Endometrial microvascular endothelial cells (primary cell): Measurements from ENCODE around the gene JAK1. TPM values are rescaled to one million over a fixed set of nuclear protein-coding genes. Genes with fewer than 3 reads are reported as not detected.

Experiments
- in situ Hi-C: cut with HindIII; loops from 2 replicates; pipeline ENCODE4 v1.10.0; 2017; ENCODE audit warnings: low sequenced_read_pairs, low pct_unique_long_range_greater_than_20kb; ENCODE audit errors: inconsistent ontology term
- total RNA-seq: library from RNA; depleted of rRNA; stranded (reverse); fragments of >200 nt; gene quantifications from one replicate; pipeline ENCODE4 v1.2.3, GENCODE V29; 2015; ENCODE audit errors: inconsistent ontology term

JAK1 gene
- total RNA-seq, 1 donor from 2014 or later, result 245 TPM

DNA sequence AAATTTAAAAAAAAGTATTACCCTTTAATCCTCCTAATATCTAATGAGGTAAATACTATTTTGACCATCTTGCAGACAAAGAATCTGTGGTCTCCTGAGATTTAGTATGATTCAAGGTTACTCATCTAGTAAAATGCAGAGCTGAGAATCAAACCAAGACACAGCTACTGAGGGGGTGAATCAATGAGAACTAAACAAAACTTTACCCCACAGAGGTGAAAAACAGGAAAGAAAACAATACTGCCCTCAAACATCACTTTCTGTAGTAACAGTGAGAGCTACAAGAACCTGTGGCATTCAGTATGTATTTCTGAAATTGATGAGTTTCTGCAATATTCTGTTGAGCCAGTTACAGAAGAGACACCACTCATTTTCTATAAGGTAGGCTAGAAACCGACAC is 85.1 kb downstream of the JAK1 start:
- in situ Hi-C loops, result no loop called here

DNA sequence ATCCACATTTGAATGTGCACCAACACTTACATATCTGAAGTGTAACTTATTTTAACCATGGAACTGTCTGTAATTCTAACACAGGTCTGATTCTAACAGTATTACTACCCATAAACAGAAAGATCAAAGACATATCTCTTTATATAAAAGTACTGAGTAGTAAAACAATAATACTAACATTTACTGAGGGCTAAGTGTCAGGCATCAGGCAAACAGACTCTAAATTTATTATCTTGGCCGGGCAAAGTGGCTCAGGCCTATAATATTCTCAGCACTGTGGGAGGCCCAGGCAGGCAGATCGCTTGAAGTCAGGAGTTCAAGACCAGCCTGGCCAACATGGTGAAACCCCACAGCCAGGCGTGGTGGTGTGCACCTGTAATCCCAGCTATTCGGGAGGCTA is 85.9 kb downstream of the JAK1 start:
- in situ Hi-C loops, result no loop called here

DNA sequence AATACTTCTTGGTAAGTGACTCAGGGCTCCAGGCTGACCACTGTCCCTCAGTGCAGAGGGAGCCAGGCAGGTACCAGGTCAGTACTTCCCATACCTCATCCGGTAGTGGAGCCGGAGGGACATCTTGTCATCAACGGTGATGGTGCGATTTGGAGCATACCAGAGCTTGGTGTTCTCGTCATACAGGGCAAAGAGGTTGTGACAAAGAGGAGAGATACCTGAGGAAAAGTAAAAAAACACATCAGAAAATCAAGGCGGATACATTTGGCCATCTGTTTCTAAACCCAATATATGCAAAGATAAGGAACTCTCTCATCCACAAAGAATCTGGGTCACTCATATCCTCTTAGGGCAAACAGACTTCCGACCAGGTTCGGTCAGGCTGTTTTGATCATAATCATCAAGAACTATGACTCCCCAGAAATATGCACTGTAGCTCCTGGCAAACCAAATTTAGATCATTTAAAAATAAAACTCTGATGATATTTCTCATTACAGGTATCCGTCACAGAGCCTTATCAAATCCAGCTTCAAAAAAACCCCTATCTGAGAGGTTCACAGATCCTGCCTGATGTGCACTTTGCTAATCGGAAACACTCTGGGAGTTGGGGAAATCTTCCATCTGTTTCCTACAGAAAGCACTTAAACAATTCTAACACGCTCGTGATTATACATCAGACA is 87.3 kb downstream of the JAK1 start:
- in situ Hi-C loops, result no loop called here

DNA sequence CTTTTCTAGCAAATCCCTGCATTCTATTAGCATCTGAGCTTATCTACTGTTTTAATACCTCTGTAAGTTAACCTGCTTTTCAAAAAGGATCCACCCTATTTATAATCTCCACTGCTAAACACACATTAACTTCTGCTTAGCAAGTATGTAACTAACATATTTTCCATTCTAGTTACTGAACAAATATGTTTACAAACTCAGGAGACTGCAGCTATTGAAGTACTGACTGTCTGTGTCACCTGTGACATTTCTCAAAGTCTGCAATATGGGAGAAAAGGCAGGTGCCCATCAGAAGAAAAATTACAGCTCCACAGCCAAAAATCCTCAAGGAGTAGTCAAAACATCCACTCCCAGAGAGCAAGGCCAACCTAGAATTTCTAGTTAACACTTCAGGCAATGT is 88.3 kb downstream of the JAK1 start:
- in situ Hi-C loops, result no loop called here

DNA sequence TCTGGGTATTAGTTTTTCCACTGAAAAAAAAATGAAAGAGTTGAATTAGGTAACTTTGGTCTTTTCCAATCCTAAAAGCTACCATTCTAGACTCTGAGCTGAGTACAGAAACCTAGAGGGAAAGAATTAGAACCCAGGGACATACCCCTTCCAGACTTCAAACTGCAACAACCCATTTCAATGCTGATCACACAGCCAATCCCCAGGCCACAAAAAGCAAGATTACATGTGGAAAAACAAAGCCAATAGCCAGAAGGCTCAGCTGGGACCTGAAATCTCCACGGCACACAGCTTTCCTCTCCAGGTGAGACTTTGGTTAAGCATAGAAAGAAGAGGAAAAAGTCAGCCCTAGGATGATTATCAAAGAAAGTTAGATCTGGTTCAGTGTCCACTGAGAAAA is 88.8 kb downstream of the JAK1 start:
- in situ Hi-C loops, result no loop called here

DNA sequence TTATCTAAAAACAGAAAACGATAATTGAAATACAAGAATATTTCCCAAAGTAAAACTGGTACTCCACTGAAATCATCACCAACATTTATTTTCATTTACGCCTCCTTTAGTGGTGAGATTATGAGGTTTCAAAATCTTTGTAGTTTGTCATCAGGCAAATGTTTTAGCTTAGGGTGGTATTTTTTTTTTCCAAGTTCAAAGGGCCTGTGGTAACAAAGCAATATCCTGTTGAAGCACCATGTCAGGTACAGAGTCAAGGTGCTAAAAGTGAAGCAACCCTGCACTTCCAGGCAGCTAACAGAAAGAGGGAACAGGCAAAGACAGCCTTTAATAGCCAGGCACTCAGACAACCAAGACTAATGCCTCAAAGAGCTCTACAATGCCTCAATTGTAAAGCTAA is 89.2 kb downstream of the JAK1 start:
- in situ Hi-C loops, result no loop called here

DNA sequence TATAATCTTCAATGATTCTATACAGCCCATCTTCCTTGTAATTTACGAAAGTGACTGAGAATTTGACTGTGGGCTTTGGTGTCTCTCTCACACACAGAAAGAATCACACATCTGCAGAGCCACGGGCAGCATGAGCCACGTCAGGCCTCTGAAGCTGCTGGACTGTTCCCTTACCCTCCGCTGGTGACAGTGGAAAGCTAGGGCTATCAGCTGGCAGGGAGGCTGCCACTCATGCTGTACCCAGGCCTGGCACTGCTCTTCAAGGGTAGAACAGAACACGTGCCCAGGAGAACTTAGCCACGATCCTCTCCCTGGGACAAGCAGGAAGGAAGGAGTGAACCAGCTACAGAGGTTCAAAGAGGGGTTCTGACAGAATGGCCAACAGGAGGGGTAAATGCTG is 90.7 kb downstream of the JAK1 start:
- in situ Hi-C loops, result no loop called here

DNA sequence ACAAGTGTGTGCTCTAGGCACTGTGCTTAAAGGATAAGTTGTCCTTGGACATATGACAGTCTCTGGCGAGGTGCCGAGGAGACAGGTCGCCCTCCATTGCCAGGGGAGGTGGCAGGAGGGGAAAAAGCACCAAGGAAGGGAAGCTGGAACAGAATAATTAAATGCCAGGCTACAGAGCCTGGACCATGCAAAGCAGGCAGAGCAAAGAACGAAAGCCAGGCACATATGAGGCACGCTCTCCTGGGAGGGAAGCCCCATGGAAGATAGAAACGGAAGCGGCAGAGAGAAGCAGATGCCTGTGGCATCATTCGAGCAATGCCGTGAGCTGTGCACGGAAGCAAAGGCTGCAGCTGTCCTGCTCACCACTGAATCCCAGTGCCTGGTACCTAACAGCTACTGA is 91.2 kb downstream of the JAK1 start:
- in situ Hi-C loops, result no loop called here

DNA sequence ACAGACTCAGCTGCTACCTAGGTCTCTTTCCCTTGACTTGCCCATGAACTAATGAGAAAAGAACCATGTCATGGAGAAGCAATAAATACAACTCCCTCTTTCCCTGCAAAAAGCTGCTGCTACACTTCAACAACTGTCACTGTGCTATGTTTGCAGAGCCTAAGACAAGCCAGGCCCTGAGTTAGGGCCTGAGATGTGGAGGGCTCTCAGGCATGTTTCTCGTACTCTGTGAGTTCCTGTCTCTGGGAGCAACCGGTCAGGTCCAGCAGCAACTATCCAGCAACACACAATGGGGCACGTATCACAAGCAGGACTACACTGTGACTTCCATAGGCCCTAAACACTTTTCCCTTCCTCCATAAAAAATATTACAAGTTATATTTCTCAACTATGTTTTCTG is 91.7 kb downstream of the JAK1 start:
- in situ Hi-C loops, result no loop called here

DNA sequence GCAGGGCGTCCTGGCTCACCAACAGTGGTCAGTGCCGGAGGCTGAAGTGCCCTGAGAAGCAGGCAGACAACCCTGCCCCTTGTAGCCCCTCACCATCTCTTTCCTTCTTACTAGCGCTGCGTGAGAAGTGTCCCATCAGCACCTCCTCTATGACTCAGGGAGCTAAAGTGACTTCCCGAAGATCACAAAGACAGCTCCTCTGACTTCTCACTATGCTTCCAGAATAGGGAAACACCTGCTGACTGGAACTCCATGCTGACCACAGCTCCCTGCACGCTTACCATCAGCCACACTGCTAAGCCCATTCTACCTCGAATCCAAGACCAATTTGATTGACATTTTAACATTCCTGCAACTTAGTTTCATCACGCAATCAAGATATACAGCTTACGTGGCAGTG is 92.8 kb downstream of the JAK1 start:
- in situ Hi-C loops, result no loop called here

DNA sequence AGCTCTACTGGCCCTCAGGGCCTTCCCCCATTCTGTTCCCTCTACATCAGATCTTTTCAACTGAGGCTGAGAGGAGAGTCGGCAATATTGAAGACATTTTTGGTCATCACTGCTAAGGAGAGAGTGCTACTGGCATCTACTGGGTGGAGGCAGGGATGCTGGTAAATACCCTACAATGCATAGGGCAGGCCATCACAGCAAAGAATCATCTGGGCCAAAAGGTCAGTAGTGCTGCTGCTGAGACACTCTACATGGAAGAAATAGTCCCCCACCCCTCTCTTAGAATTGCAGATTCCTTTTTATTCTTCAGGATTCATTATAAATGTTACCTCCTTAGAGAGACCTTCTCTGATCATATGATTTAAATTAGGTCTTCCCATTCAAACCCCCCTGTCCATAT is 94.3 kb downstream of the JAK1 start:
- in situ Hi-C loops, result no loop called here

DNA sequence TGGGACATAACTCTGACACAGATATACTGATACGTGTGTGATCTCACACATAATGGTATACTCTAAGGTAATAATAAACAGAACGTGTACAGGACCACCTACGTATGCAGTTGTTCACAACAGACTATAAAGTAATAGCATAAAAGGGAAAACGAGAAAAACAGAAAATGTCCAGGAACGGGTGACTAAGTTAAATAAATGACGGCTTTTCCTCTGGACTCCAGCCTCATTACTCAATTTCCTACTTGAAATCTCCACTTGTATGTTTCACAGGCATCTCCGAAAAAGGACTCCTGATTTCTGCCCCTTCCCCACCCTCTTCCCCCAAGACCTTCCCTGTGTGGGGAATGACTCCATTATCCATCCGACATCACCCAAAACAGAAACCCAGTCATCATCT is 95.1 kb downstream of the JAK1 start:
- in situ Hi-C loops, result no loop called here

DNA sequence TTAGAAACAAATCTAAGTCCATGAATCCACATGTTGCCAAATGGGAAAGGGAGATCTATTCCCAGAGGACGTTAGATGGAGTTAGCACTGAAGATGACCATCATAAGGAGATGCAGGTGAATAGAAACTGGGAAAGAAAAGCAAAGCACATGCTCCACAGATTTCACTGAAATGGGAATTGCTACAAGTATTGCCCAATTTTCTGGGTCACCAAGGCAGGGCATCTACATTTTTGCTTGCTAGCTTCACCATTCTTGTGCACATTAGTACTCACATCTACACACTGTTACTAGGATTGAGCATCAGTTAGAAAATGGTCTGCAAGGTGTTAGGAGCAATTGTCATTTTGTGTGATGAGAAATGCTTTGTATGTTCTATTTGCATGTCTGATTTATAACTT is 99.1 kb downstream of the JAK1 start:
- in situ Hi-C loops, result no loop called here

DNA sequence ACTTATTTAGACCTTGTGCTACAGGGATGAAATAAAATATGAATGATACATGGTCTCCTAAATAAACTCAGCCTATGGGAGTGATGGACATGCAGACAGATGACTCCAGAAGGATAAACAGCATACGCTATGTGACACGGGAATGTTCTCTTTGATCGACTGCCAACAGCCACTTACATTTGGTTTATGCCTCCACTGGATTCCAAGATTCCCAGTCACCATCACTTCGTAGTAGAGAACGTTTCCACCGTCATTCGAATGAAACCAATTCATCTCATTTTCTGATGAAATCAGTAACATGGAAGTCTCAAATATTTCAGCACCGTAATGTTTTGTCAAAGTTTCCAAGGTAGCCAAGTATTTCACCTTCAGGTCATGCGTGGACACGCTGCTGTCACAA is 99.7 kb downstream of the JAK1 start:
- in situ Hi-C loops, result no loop called here

DNA sequence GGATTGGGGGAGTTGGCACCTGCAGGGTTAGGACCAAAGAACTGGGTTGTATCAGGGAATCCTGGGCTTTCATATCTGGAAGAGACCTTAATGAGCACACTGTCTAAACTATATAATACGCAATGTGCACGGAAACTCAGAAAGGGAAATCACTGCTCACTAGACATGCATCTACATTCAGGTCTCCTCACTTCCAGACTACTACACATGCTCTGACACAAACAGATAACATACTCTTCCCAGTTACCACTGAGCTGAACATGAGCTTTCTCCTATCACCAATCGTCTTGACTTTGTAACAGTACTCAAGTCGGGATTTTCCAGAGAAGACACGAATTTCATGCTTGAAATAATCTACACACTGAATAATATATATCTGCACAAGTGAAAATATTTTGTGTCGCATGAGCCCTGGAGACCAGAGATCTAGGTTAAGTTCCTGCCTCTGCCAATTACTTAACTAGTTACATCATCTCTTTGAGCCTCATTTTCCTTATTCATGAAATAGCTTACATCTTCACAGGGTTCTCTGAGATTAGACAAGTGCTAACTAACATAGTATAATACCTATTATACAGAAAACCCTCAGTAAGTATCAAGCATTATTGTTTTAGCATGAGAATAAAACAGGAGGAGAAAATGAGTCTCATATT is 101.1 kb downstream of the JAK1 start:
- in situ Hi-C loops, result no loop called here

DNA sequence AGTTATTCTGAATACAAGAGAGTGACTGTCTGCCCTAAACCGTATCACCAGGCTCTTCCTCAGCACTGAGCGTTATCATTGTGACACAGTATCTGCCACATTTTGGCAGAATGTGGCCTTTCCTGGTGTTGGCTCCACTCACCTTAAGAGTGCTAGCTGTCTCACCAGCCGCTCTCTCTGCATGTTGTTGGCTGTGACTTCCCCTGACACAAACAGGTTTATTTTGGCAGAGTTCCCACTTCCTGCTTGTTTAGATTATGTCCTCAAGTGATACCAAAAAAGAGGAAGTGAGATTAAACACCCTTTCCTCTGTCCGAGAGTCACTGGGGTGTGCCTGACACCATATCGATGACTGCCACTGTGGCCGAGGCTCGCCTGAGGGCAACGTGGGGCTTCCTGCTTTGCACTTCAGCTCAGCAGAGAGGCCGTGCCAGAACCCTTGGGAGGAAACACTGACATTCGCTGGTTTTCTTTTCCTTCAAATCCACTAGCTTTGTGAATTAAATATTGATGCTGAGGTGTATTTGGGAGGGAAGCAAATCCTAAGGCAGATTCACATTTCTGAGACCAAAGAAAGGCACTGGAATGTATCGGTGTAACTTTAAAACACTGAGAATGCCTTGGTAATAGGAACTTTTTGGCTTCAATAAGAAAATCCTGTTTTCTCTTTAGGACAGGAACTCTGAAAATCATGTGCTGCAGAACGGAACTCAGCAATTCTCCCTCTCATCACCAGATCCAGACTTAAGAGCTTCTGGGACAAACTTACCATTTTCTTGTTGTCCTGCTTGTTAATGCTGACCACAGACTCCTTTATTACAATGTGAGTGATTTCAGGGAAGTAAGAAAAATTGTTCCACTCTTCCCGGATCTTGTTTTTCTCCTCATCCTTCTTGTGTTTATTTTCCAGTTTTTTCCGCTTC is 102.1 kb downstream of the JAK1 start:
- in situ Hi-C loops, result no loop called here

DNA sequence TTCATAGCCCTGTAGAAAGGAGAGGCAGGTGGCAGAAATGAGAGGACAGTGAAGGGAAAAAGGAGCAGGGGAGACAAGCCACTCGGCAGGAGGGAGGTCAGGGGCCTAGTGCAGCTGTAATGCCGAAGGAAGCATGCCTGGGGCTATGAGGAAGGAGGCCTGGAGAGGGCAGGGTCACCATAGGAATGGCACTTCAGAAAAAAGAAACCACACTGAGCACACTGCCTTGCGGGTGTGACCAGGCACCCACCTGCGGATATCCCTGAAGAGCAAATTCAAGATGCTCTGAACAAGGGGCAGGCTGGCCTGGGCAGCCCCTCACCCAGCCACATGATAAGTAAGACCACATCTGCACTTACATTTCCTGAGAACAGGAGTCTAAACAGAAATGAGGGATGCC is 104.7 kb downstream of the JAK1 start:
- in situ Hi-C loops, result no loop called here

DNA sequence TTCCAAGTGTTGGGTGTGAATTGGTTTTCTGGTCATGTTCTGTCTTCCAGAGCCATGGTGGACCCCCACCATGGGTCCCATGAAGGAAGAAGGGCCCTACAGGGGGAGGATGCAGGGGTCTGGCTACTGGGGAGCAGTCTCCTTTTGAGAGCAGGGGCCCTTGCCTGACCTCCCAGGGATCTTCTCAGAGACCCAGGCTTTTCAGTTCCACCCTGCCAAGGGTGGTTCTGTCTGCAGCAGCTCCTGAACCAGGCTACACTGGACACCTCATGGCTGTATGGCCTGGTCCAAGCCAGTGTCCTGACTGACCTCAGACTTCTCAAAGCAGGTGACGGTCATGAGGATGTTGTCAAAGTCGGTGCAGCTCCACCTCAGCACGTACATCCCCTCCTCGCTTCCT is 109.0 kb downstream of the JAK1 start:
- in situ Hi-C loops, result no loop called here

DNA sequence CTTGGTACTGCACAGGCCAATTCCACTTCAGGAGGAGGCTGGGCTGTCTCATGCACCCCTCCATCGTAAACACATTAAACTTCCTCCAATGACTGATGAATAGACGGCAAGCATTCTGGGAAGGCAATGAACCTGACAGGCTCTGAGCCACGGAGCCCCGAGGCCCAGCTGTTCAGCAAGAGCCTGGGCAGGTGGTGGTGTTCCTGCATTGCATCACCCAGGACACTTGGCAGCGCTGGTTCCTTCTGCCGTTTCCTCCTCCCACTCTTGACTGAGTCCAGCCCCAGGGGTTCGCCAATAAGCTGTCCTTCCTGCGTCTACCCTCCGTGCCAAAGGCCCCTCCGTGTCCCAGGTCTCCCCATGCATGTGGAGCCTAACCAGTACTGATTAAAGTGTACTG is 109.8 kb downstream of the JAK1 start:
- in situ Hi-C loops, result no loop called here

DNA sequence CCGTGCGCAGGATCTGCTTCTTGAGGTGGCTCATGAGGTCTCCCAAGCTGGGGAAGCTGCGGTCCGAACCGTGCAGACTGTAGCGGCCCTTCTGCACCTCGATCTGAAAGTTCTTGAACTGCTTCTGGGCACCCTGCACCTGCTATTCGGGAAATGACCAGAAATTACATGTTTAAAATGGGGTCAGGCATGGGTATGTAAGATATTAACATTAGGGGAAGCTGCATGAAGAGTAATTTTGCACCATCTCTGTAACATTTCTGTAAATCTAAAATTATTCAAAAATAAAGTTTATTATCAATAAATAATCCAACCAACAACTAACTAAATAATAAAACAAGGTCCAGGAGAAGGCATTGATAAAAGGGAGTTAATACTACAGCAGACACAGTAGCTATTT is 110.8 kb downstream of the JAK1 start:
- in situ Hi-C loops, result no loop called here
